ENCODE results near the gene FAM110A. TPM values are rescaled to one million over a fixed set of nuclear protein-coding genes. Genes with fewer than 3 reads are reported as not detected.
"Not testable (repeated sequence)": the region's sequence is repeated elsewhere in the genome, so short reads cannot be mapped to it uniquely, and the experiment has no call there.

Gene FAM110A
- total RNA-seq, 4 donors from 2014 or later, result 15.3 to 46.6 (median 27.1) TPM

- 59 to 64% methylated on average over 4 of the region's 4 CpGs for WGBS, 2 donors
- intact Hi-C loops (cut with DNase I), result no loop called here
- TF ChIP-seq POLR2A (IDR thresholded peaks at IDR 0.05) (no peak), CTCF (IDR thresholded peaks at IDR 0.05) (no peak)
- DNase-seq, result no peak
- Histone ChIP-seq H3K9me3 (no peaks in the 10 kb centered on the region), H3K4me3 (no peak overlapping the region), H3K4me1 (peaks cover 0 to 5% (median 0%) of the 10 kb centered on the region in 3 donors), H3K36me3 (no peaks in the 10 kb centered on the region), H3K27ac (no peak overlapping the region), H3K27me3 (no peaks in the 10 kb centered on the region)
Measured at GRCh38 chr20:824916-825315, 8.6 kb upstream of the FAM110A start.

- intact Hi-C loops (cut with DNase I), result no loop called here
- Histone ChIP-seq H3K9me3 (no peaks in the 10 kb centered on the region), H3K36me3 (no peaks in the 10 kb centered on the region), H3K27me3 (no peaks in the 10 kb centered on the region), H3K27ac (no peak overlapping the region), H3K4me1 (peaks cover 0 to 5% (median 0%) of the 10 kb centered on the region in 3 donors), H3K4me3 (no peak overlapping the region)
- TF ChIP-seq POLR2A (IDR thresholded peaks at IDR 0.05) (no peak), CTCF (IDR thresholded peaks at IDR 0.05) (no peak)
- 87 to 90% methylated on average over 8 to 9 of the region's 9 CpGs for WGBS, 2 donors
- DNase-seq, result no peak
Measured at GRCh38 chr20:825710-826421, 7.6 kb upstream of the FAM110A start.

GRCh38 chr20:826695-827323, 6.7 kb upstream of the FAM110A start:
- Histone ChIP-seq H3K36me3 (no peaks in the 10 kb centered on the region), H3K27ac (no peak overlapping the region), H3K9me3 (no peaks in the 10 kb centered on the region), H3K4me3 (no peak overlapping the region), H3K4me1 (peaks cover 0 to 5% (median 0%) of the 10 kb centered on the region in 3 donors), H3K27me3 (no peaks in the 10 kb centered on the region)
- intact Hi-C loops (cut with DNase I), result no loop called here
- TF ChIP-seq CTCF (IDR thresholded peaks at IDR 0.05) (no peak), POLR2A (IDR thresholded peaks at IDR 0.05) (no peak)
- no peak for DNase-seq
- whole genome bisulfite sequencing, 2 donors, result 86 to 89% methylated on average over 7 of the region's 7 CpGs

- DNase-seq; intact Hi-C loops (cut with DNase I); H3K27me3 ChIP-seq; H3K27ac ChIP-seq; H3K4me3 ChIP-seq; H3K9me3 ChIP-seq; H3K36me3 ChIP-seq: not testable (repeated sequence)
- peaks cover 0 to 12% (median 0%) of the 10 kb centered on the region in 3 donors for H3K4me1 ChIP-seq
- 81 to 93% methylated on average over 6 to 8 of the region's 8 CpGs for WGBS, 2 donors
Measured at GRCh38 chr20:827981-828380, 5.5 kb upstream of the FAM110A start.

- intact Hi-C loops (cut with DNase I), result no loop called here
- no peak overlapping the region for H3K27ac ChIP-seq
- H3K4me1 ChIP-seq, result peaks cover 0 to 18% (median 0%) of the 10 kb centered on the region in 3 donors
- no peak for DNase-seq
- no peaks in the 10 kb centered on the region for H3K36me3 ChIP-seq
- whole genome bisulfite sequencing, 2 donors, result 51 to 53% methylated on average over 6 of the region's 6 CpGs
- no peaks in the 10 kb centered on the region for H3K27me3 ChIP-seq
- no peak overlapping the region for H3K4me3 ChIP-seq
- H3K9me3 ChIP-seq, result no peaks in the 10 kb centered on the region
- TF ChIP-seq CTCF (IDR thresholded peaks at IDR 0.05), result no peak
Measured at GRCh38 chr20:828987-829386, 4.5 kb upstream of the FAM110A start.
